ENCODE data around the gene ADCY5.

ADCY5 gene

DNA sequence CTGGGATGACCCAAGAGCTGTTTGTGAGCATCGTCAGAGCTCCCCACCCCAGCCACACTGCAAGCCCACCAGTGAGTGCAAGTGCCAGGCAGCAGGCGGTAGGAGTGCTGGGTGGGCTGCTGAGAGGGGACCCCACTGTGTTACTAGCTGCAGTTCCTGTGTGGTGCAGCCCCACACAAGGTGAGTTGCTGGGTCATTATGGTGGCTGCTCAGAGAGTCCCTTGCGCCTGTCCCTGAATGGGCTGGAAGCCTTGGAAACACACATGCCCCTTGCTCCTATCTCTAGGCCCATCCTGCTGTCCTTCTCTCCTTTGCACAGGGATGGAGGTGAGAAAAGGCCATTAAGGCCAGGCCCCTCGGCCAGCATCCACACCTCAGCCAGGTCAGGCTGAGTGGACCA is 163.4 kb downstream of the ADCY5 start:
- DNase-seq (ENCODE audit: low read depth): no peak
- no peak overlapping the region for H3K4me3 ChIP-seq (ENCODE audit: control insufficient read depth, low read depth, low read length)
- TF ChIP-seq, protein P1, sequence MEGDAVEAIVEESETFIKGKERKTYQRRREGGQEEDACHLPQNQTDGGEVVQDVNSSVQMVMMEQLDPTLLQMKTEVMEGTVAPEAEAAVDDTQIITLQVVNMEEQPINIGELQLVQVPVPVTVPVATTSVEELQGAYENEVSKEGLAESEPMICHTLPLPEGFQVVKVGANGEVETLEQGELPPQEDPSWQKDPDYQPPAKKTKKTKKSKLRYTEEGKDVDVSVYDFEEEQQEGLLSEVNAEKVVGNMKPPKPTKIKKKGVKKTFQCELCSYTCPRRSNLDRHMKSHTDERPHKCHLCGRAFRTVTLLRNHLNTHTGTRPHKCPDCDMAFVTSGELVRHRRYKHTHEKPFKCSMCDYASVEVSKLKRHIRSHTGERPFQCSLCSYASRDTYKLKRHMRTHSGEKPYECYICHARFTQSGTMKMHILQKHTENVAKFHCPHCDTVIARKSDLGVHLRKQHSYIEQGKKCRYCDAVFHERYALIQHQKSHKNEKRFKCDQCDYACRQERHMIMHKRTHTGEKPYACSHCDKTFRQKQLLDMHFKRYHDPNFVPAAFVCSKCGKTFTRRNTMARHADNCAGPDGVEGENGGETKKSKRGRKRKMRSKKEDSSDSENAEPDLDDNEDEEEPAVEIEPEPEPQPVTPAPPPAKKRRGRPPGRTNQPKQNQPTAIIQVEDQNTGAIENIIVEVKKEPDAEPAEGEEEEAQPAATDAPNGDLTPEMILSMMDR (IDR thresholded peaks at IDR 0.05; ENCODE audit: control insufficient read depth, insufficient read depth, low read depth, low read length, missing control alignments): no peak

DNA sequence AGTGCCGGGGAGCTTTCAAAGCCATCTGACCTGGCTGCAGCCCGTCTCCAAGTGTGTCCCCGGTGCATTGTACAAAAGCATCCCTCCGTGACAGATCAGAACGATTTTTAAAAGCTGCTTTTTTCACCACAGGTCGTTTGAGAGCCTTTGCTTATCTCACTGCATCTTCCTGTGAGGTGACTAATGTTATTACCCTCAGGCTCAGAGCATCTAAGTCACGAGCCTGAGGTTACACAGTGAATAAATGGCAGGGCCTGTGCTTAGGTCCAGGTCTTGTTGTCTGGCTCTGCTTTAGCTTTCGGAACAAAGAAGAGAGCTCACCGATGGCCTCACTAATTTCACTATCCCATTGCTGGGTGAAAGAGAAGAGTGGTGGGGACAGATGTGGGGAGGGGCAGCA is 163.8 kb downstream of the ADCY5 start:
- no peak for DNase-seq (ENCODE audit: low read depth)
- H3K4me3 ChIP-seq (ENCODE audit: control insufficient read depth, low read depth, low read length): no peak overlapping the region
- TF ChIP-seq, protein P1 (IDR thresholded peaks at IDR 0.05; ENCODE audit: control insufficient read depth, insufficient read depth, low read depth, low read length, missing control alignments): no peak

DNA sequence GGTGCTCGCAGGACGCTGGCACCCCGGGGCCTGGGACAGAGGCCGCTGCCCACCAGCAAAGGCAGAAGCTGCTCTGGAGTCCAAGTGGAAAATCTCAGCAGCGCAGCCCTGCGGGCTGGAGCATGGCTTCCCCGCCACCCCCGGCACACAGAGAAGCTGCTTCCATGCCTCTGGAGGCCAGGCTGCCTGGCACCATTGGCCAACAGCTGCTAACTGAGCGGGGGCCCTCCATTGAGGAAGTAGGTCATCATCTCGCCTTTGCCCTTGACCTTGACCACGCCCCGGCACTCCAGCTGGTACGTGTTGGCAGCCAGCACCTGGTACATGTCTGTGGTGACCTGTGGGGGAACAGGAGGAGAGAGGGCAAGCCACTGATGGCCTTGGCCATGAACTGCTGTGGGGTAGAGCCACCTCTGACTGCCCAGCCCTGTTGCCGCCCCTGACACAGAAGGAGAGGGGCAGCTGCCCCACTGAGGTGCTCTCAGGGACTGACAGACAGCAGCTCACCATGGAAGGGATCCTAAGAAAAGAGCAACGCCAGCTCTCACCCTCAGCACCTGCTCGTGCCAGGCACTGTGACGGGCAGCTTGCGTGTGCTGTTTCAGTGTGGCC is 164.4 kb downstream of the ADCY5 start:
- DNase-seq (ENCODE audit: low read depth): no peak
- no peak overlapping the region for H3K4me3 ChIP-seq (ENCODE audit: control insufficient read depth, low read depth, low read length)
- TF ChIP-seq, protein P1 (IDR thresholded peaks at IDR 0.05; ENCODE audit: control insufficient read depth, insufficient read depth, low read depth, low read length, missing control alignments): no peak

DNA sequence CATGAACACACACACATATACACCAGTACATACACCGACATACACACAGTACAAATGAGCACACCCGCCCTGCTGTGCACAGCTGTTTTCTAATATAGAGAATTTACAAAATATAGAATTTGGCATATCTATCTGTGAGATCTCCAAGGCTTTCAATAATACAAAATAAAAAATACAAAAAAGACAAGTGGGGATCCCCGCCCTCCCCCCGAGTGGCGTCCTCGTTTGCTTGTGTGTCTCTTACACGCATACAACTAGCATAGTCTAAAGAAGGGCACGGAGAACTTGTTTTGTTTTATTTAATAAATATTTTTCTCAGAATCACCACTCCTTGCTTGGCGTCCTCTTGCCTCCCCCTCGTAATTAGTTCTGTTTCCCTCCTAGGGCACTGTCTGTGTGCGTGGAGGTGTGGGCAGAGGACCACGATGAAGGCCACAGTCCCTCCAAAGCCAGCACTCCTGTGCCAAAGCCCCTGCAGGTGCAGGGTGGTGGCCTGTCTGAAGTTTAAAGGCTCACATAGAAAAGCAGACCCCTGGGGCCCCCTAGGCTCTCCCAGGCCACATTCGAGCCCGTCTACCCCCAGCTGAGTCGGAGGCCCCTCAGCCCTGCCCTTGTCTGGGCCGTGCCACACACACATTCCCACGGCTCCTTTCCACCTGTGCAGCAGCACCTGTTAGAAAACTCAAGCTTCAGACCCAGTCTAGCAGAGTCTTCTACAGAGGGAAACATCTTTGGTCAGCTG is 165.1 kb downstream of the ADCY5 start:
- TF ChIP-seq, protein P1 (IDR thresholded peaks at IDR 0.05; ENCODE audit: control insufficient read depth, insufficient read depth, low read depth, low read length, missing control alignments): no peak
- no peak overlapping the region for H3K4me3 ChIP-seq (ENCODE audit: control insufficient read depth, low read depth, low read length)
- no peak for DNase-seq (ENCODE audit: low read depth)

DNA sequence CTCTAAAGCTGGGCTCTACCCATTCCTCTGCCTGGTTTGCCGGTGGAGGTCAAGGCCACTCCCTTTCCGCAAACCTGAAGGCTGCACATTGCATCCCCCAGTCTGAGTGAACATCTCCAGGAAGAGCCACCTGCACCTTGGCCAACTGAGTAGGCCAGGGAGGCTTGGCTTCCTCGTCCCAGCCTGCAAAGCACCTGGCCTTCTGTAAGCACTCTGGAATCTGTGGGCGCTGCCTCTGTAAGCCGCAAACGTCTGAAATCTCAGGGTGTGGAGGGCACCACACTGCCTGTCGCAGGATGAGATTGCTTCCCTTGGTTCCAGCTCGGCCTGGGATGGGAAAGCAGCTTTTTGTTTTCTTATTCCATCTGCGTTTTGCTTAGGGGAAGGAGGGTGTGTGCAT is 165.8 kb downstream of the ADCY5 start:
- no peak for DNase-seq (ENCODE audit: low read depth)
- TF ChIP-seq, protein P1 (IDR thresholded peaks at IDR 0.05; ENCODE audit: control insufficient read depth, insufficient read depth, low read depth, low read length, missing control alignments): no peak
- no peak overlapping the region for H3K4me3 ChIP-seq (ENCODE audit: control insufficient read depth, low read depth, low read length)

DNA sequence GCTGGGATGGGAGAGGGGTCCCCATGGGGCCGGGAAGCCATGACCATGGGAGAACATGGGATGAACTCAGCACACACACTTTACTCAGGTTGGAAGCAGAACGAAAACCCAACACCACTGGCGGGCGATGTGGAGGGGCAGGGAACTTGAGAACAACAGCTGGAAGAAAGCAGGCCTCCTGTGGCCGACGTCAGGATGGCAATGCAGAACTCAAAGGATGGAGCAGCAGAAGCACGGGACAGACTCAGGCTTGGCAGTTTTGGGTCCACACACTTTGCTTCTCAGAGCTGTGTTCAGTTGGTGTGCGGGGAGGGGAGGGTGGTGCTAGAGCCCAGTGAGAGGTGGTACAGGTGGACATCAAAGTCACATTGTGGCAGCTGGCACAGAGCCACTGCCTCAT is 166.4 kb downstream of the ADCY5 start:
- TF ChIP-seq, protein P1 (IDR thresholded peaks at IDR 0.05; ENCODE audit: control insufficient read depth, insufficient read depth, low read depth, low read length, missing control alignments): no peak
- no peak overlapping the region for H3K4me3 ChIP-seq (ENCODE audit: control insufficient read depth, low read depth, low read length)
- DNase-seq (ENCODE audit: low read depth): no peak

Measured in AG09309 (cell line).